Stimulated activated naive CD4-positive, alpha-beta T cell (primary cell): ENCODE results near the gene RESP18.
"Not testable (repeated sequence)": the region's sequence is repeated elsewhere in the genome, so short reads cannot be mapped to it uniquely, and the experiment has no call there.

Source experiments
- DNase-seq, 6 experiments: peaks; one replicate each; lab custom pipeline; 2025; lab: John Stamatoyannopoulos, UW

The RESP18 gene

GRCh38 chr2:219325657-219326315 lies 6.8 kb downstream of the RESP18 start:
- DNase-seq: no peak

DNA sequence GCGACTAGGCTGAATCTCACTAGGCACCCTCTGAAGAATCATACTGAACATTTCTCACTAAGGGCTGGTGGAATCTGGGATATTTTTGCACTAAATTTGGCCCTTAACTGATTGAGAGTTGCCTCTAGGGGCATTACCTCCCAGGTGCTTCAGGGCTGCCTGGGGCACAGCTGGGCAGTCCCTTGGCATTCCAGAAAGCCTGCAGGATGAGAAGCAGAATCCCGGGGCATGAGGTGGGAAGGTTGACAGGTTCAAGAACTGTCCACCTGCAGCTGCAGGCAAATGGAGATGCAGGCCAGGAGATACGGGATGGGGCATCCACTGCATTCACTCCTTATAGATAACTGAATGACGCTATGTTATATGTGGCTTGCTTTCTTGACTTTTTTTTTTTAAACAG lies 7.4 kb downstream of the RESP18 start:
- DNase-seq: no peak

GRCh38 chr2:219323434-219323833 lies 9.1 kb downstream of the RESP18 start:
- DNase-seq: no peak

- no peak for DNase-seq
These were observed 17.6 kb downstream of the RESP18 start for GRCh38 chr2:219314804-219315468.

GRCh38 chr2:219312683-219313263 lies 19.8 kb downstream of the RESP18 start:
- DNase-seq: not testable (repeated sequence)

- DNase-seq: no peak
These were observed 23.3 kb downstream of the RESP18 start, which contains the start of gene PTPRN for GRCh38 chr2:219309278-219309677. TSS of gene PTPRN (minus strand) at chr2:219309401. CDS start at chr2:219309332, 69 bp downstream.

- DNase-seq: peak; percentile 17 to 75 (median 52)
These were observed 24.1 kb downstream of the RESP18 start for GRCh38 chr2:219308142-219309101.

DNA sequence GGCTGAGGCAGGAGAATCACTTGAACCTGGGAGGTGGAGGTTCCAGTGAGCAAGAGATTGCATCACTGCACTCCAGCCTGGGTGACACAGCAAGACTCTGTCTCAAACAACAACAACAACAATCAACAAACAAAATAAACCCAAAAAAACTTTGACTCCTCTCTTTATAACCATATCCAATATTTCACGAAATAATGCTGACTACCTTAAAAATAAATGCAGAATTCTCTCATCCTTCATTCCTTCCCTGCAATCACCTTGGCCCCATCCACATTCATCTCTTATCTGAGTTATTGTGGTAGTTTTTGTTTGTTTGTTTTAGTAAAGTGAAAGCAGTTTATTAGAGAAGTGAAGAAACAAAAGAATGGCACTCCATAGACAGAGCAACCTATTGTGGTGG lies 26.5 kb downstream of the RESP18 start:
- DNase-seq: no peak

- DNase-seq: no peak
These were observed 28.3 kb downstream of the RESP18 start for GRCh38 chr2:219304223-219304622.

DNA sequence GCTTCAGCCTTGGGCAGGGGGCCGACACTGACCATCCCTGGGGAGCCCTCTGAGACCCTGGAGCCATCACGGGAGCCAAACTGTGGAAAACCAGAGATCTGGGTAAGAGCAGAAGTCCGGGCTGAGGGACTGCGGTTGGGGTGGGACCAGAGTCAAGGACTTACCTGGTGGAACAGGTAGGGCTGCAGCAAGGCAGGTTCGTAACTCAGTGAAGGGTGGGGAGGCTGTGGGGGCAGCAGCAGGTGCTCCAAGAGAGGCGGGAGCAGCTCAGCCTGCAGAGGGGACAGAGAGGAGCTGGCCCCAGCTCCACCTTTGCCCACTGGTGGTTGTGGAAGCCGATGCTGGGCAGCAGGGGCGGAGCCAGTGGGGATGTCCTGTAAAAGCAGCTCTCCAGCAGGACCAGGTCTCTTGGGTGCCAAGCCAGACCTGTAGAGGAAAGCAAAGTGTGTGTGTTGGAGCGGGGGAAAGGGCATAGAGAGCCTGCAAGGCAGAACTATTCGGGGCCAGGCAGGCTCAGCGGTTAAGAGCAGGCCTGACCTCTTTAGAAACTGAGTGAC lies 30.1 kb downstream of the RESP18 start:
- DNase-seq: no peak

DNA sequence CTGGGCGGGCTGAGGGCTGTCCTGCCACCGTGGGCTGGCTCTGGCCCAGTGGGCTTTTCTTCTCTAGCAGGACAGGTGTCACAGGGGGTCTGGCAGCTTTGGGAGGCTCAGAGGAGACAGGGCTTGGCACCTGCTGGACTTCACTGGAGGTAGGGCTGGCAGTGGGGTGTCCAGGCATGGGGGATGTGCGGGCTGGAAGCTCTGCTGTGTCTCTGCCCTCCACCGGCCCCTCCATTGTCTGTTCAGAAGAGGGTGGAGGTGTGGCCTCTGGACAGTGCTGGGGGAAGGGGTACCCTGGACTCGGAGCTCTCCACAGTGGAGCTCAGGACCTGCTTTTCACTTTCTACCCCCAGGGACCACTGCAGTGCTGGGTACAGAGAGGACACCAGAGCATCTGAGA lies 32.5 kb downstream of the RESP18 start:
- DNase-seq: no peak

- no peak for DNase-seq
These were observed 33.2 kb downstream of the RESP18 start for GRCh38 chr2:219299372-219299760.

- DNase-seq: peak; percentile 56 to 90 (median 79)
These were observed 33.7 kb downstream of the RESP18 start for GRCh38 chr2:219298759-219299371.

DNA sequence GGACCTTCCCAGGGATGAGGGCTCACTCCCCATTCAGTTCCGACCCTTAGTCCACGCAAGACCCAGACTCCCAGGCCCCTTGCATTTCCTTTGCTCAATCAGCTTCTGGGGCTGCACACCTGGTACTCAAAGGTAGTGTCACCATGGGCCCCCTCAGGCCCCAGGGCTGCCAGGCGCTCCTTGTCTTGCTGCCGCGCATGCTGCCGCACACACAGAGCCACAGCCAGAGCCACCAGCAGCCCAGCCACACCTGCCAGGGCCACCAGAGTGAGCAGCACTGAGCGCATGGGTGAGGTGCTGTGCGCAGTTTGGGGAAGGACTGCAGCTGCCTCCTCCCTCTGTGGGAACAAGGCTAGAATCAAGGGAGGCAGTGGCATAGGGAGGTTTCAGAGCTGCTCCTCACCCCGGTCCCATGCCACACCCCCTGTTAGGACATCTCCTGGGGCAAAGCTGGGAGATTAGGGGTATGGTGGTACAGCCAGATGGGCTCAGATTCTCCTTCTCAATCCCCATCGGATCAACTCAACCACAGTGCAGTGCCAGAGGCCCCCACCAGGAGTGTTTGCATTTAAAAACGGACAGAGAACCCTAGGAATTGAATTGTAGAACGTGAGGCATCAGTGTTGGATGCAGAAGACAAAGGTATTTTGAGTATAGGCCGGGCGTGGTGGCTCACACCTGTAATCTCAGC lies 34.6 kb downstream of the RESP18 start:
- no peak for DNase-seq

DNA sequence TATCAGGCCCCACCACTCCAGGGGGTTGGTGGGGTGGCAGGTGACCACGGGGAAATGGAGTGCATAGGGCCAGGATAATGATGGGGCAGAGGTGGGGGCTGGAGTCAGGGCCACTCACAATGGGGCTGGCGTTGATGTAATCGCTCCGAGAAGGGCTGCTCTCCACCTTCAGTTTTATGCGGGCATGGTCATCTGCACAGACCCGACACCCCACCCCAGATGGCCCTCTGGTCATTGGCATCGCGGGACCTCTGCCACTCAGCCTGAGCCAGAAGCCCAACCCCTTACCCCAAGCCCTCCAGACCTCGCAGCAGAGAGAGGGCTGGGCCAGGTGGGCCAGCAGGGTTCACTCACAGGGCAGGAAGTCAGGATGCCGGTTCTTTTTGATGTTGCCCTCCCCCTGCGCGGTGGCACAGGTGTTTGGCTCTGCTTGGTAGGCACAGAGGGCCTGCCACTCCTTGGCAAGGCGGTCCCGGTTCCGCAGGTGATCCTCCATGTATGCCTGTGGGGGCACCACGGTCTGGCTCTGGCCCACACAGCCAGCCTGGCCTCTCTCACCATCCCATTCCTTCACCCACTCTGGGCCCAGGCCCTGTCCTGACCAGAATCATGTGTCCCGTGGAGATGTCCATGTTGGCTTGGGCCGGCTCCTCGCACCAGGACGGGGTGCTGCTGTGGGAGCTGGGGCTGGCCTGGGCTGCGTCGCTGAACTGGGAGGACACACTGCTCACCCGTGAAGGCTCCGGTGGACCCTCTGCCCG lies 35.7 kb downstream of the RESP18 start:
- DNase-seq: peak in 3 of 6 experiments; percentile 10 to 30 (median 12)

DNA sequence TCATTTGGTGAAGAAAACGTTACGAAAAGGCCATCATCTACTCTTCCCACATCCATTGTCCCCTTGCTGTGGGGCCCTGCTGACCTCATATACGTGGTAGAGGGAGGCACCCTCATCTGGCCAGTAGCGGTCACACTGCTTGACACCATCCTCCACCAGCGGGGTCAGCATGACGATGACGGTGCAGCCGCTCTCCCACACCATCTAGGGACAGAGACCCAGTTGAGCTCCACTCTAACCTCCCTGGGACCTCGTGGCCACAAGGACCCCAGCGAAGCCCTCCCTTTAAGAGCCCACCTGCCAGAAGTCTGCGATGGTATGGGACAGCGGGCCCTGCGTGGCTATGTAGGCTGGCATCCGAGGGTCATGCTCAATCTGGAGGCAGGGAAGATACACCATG lies 36.4 kb downstream of the RESP18 start:
- no peak for DNase-seq

DNA sequence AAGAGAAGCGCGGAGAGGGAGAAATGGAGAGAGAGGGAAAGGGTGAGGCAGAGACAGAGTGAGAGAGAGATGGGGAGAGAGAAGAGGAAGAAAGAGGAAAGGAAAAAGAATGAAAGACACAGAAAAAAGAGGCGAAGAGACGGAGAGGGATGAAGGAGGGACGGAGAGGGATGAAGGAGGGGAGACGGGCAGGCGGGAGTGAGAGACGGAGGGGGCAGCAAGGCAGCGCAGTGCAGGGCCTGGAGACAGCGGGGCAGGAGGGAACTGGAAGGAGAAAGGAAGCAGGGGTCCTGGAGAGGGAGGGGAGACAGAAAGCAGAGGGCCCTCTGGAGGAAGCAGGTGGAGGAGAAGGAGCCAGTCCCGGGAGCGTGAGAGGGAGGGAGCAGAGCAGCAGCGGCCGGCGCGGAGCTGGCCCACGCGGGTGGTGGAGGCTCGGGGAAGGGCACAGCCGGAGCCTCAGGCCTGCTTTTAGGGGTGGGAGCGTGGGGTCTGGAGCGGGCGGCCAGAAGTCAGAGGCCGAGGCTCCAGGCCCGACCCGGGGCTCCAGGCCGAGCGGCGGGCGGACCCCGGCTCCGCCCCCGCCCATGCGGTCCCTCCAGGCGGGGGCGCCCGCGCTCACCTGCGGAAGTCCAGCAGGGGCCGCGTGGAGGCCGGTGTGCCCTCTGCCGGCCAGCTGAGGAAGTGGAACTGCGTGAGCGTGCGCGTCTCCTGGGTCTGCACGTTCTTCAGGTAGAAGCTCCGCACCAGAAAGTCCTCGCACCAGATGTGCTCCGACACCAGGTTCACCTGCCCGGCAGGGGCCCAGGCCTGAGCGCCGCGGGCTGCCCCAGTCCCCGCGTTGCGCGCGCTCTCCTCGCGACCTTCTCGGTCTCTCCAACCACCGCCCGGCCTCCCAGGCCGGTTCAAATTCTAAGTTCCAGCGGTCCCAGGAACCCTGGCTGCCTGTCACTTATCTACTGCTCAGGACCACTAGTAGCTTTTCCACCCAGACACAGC lies 37.9 kb downstream of the RESP18 start:
- peak; percentile 79 to 89 (median 82) for DNase-seq

DNA sequence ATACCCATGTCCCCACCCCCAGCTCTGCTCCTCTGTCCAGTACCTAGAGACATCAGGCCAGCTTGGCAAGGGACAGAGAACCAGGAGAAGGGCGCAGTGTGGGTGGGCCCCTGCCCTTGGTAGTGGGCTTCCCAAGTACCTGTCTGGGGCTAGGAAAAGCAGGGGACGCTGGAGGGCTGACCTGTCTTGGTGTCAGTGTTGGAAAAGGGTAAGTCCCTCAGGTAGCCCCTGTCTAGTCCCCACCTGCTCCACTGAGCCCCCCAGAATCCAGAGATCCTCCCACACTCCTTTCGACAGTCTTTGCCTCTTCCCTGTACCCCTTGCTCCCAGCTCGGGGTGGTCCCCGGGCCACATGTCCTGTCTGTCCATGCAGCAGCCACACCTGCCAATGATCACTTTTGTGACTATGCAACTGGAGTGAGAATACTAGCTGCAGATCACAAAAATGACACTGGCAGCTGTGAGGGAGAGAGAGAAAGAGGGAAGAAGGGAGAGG lies 38.8 kb downstream of the RESP18 start:
- DNase-seq: no peak

DNA sequence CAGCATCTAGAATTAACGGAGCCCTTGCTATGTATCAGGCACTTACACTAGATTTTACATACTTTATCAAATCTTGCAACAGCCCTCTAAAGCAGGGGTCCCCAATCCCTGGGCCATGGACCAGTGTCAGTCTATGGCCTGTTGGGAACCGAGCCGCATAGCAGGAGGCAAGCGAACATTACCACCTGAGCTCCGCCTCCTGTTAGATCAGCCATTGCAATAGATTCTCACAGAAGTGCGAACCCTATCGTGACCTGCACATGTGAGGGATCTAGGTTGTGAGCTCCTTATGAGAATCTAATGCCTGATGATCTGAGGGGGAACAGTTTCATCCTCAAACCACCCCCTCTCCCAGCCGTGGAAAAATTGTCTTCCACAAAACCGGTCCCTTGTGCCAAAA lies 39.9 kb downstream of the RESP18 start:
- no peak for DNase-seq
